Stimulated activated CD4-positive, alpha-beta T cell treated with anti-CD3 and anti-CD28 coated beads, Interleukin-4, amount 100 ng/mL, for 48 hours (primary cell): ENCODE results near the gene CAMLG.

Experiments used
- DNase-seq, 2 donors: peaks; one replicate each; pipeline ENCODE4 v3.0.0-alpha.2; 2020; ENCODE audit warnings: low read depth in 2 of 2

The CAMLG gene

DNA sequence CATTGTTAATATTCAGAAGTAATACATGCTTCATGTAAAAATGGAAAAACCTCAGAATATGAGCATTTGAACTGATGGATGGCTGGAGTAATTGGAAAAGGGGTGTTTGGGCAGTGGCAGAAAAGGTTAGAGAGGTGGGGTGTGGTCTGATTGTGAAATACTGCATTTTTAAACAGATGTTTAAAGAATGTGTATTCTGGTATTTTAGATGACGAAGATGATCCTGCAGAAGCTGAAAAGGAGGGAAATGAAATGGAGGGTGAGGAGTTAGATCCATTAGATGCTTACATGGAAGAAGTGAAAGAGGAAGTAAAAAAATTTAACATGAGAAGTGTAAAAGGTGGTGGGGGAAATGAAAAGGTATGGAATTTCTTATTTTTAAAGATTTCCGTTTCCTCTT lies 39.0 kb downstream of the CAMLG start:
- no peak for DNase-seq

DNA sequence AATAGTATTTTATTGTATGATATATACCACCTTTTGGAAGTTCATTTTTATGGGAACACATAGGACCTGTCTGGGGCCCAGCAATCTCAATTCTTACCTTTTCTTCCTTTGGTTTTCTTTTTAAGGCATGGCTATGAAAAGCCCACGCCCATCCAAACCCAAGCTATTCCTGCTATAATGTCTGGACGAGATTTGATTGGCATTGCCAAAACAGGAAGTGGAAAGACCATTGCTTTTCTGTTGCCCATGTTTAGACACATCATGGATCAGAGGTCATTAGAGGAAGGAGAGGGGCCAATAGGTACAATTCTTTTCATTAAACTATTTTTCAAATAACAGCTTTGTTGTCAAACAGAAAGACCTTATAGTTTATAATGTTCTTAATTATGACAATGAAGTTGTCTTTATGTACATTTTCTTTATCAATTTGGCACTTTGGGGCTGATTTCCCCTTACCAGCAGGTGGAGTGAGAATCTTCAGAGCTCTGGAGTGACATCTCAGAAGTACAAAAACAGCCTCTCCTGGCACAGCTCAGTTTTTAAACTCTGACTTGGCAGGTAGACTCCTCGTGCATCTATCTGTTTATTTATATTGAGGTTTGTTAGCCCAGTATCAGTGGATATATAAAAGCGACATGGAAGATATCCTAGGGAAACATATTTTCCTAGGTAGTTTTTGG lies 46.0 kb downstream of the CAMLG start:
- DNase-seq = no peak

DNA sequence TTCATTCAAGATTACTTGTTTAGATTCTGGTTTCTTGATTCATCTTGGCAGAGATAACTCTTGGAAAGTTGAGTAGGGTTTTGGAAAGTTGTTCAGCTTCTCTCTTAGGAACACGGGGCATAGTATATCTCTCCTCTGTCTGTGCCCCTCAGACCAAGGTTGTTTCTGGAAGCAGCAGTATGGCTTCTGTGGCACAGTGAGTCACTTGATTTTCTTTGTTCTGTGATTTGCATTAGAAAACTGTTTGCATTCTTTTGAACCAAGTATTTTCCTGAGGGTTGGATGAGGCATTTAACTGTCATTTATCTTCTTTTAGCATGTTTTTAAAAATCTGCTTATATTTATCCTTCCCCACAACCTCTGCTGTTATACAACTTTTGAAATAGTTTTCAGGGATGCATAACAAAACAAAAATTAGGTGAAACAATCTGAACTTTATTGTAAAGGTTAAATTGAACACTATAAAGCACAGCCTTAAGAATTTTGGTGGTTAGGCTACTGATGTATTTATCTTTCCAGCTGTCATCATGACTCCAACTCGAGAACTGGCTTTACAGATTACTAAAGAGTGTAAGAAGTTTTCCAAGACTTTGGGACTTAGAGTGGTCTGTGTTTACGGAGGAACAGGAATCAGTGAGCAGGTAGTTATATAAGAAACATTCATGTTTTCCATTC lies 46.7 kb downstream of the CAMLG start:
- DNase-seq = no peak

DNA sequence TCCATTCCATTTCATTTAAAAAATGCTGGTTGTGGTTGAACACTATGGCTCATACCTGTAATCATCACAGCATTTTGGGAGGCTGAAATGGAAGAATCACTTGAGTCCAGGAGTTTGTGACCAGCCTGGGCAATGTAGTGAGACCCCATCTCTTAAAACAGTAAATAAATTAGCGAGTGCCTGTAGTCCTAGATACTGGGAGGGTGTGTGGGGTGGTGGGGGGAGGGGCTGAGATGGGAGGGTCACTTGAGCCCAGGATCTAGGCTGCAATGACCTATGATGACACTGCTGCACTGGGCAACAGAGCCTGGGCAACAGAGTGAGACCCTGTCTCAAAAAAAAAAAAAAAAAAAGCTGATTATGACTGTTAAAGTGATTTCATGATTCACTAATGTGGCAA lies 49.3 kb downstream of the CAMLG start:
- DNase-seq = no peak

DNA sequence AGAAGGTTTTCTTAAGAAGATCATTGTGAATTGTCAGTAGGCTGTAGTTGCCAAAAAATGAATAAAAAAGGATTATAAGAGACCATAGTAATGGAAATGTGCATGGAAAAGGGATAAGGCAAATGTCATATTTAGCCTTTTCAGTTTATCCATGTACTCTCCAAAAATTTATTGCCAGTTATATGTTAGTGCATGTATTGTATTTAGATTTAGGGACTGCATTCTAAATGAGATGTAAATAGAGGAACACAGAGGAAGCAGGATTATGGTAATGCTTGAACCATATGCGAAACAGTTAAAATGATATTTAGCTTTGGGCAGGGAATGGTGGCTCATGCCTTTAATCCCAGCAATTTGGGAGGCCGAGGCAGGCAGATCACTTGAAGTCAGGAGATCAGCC lies 53.2 kb downstream of the CAMLG start:
- DNase-seq = no peak

DNA sequence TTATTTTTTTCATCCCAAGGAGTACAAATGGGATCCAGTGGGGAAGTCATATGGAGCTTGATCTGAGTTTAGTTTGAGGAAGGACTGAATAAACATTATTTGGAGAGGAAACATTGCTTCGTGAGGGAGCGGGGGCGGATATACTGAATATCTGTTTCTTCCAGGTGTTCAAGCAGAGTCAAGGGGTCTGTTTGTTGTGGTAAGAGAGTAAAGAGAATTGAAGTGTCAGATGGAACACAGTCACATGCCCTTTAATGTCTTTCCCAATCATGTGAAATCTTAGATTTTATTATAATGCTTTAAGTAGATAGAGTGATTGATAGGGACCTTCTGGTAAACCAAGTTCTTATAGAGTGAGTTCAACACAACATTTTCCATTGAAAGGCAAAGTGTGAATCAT lies 53.9 kb downstream of the CAMLG start:
- DNase-seq = no peak

DNA sequence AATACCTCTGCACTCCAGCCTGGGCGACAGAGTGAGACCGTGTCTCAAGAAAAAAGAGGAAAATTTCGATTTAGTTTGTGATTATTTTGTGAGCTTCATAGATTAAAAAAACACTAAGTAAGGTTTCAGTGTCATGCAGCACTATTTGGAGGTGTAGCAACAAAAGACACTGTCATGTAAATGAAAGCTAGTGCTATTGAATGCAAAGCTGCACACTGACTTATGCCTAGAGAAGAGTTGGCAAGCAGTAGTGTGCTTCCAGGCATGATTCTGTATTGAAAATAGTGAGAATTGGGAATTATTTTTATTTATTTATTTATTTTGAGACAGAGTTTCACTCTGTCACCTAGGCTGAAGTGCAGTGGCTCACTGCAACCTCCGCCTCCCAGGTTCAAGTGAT lies 54.8 kb downstream of the CAMLG start:
- DNase-seq = no peak

DNA sequence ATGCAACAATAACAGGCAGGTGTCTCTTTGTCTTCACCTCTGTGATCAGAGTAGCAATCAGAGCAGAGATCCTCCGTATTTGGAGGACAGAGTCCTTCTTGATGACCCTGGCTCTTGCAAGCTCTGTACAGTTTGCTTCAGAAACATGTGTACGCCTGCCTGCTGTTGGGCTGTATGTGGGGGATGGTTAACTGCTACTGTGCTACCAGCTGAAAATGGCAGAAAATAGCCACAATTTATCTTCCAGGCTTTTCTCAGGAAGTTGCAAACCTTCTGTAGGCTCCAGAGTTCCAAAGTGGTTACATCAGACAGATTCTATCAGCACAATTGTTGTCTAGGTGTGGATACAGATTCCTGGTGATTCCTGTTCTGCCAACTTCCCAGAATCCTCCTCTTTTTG lies 55.7 kb downstream of the CAMLG start:
- no peak for DNase-seq

DNA sequence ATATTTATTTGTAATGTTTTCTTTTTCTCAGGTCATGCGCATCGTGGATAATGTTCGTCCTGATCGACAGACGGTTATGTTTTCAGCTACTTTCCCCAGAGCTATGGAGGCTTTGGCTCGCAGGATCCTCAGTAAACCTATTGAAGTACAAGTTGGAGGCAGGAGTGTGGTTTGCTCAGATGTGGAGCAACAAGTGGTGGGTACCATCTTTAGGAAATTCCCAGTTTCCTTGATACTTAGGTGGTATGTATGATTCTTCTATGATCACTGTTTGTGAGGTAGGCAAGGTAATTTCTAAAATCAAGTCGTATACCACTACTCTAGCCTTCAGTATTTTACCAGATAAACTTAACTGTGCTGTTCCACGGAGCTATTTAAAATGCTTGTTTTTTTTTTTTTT lies 56.5 kb downstream of the CAMLG start:
- DNase-seq = no peak

DNA sequence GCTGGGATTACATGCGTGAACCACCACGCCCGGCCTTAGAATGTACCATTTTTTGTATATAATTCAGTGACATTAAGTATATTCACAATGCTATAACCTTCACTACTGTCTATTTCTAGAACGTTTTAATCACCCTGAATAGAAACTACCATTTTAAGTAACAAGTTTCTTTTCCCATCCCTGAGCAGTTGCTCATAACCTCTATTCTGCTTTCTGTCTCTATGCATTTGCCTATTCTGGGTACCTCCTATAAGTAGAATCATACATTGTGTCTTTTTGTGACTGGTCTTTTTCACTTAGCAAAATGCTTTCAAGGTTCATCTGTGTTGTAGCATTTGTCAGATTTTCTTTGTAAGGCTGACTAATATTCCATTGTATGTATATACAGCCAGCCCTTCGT lies 60.1 kb downstream of the CAMLG start:
- DNase-seq = no peak
